Measurements from ENCODE around the gene AFF3. TPM values are rescaled to one million over a fixed set of nuclear protein-coding genes. Genes with fewer than 3 reads are reported as not detected.
"Not testable (repeated sequence)": the region's sequence is repeated elsewhere in the genome, so short reads cannot be mapped to it uniquely, and the experiment has no call there.

The AFF3 gene
- under 0.01 TPM in 1 of 2 replicates, not detected in the other for total RNA-seq
- polyA plus RNA-seq (2012): 0.48 TPM

DNA sequence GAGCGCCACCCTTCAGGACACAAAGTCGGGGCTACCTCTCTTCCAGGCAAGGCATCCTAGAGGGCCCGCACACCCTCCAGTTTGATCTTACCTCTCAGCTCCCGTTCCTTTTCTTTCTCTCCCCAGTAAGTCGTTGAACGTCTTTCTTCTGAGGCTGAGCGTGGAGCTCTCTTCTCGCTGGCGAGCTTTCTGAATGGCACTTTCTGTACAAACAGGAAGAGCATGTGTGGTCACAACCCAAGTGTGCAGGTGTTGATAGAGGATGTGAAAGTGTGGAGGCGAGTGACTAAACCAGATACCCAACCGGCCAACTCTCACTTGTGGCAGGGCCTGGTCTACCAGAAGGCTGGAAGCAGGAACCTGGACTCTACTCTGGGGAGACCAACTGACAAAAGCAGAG, at the start of gene AFF3:
AFF3 (minus strand) TSS at position 198 of the 400 bp plus-strand sequence. CDS start 38,136 bp downstream, outside the sequence.
- DNase-seq (ENCODE audit: low read depth): no peak

- no peak for DNase-seq (ENCODE audit: low read depth)
Observed at GRCh38 chr2:100189387-100189786, 47.0 kb upstream of the AFF3 start.

GRCh38 chr2:100188326-100188725, 45.9 kb upstream of the AFF3 start:
- no peak for DNase-seq (ENCODE audit: low read depth)

- no peak for DNase-seq (ENCODE audit: low read depth)
Observed at GRCh38 chr2:100186126-100186525, 43.7 kb upstream of the AFF3 start.

GRCh38 chr2:100185516-100185915, 43.1 kb upstream of the AFF3 start:
- no peak for DNase-seq (ENCODE audit: low read depth)

DNA sequence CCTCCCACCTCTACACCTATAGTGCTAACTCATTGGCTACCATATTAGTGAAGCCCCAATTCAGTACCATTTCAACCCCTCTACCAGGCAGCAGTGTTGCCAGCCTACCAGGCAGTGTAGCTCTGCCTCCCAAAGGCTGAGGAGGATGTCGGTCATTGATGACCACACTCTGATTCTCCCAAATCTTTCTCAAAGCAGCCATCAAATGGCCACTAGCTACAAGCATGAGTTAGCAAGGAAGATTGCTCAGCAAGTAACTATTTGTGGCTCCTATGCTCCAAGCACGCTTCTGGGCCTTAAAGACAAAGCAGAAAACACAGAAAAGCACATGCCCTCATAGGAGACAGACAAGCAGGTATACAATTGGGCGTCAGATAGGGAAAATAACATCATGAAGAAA, 42.7 kb upstream of the AFF3 start:
- no peak for DNase-seq (ENCODE audit: low read depth)

- no peak for DNase-seq (ENCODE audit: low read depth)
Observed at GRCh38 chr2:100184055-100184737, 41.8 kb upstream of the AFF3 start.

DNA sequence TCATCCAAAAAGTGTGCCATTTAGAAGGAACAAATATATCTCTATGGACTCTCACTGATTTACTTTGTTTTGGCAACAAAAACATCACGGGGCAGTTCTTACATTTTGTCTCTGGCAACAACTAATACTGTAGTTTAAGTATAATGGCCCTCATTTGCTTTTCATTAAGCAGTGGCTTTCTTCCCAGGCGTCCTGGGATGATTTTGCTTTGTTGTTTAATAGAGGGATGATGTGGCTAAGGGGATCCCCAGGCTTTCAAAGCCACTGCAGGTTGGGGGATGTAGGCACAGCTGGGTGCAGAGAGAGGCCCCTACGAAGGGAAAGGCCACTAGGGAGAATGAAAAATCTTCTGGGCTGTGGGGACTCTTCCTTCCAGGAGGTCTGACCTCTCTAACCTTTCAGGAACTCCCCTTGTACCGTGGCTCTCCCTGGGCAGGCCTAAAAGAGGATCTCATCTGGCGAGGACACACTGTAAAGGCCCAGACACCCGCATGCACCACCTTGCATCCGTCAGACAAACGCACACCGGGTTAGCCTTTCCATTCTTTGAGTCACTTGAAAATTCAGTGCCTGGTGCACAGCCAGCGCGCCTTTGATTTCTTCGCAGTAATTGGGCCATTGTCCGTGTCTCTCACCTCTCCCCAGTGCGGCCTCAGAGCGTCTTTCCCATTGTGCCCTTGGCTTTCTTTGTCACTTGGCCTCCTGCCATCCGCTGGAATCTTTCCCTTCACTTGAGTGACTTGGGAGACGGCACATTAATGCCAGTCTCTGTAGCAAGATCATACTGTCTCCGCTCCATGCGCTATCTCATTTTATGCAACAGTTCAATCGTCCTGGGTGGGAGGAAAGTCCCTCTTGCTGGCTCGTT, 40.3 kb upstream of the AFF3 start:
- DNase-seq (ENCODE audit: low read depth): no peak

DNA sequence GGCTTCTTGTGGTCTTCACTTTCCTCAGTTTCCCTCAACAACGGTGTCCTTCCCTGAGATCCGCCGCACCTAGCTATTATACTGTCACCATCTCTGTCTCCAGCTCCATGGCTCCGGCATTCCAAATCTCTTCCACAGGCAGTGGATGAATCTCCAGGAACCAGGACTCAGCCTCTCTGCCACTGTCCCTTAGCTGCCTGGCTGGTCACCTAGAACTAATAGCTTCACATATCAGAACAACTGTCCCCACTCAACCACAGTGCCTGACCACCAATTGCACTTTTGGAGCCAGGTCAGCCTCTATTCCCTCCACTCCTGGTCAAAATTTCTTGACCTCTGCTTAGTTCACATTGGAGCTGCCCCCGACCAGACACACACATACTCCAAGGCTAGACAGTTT, 38.1 kb upstream of the AFF3 start:
- DNase-seq (ENCODE audit: low read depth): no peak

DNA sequence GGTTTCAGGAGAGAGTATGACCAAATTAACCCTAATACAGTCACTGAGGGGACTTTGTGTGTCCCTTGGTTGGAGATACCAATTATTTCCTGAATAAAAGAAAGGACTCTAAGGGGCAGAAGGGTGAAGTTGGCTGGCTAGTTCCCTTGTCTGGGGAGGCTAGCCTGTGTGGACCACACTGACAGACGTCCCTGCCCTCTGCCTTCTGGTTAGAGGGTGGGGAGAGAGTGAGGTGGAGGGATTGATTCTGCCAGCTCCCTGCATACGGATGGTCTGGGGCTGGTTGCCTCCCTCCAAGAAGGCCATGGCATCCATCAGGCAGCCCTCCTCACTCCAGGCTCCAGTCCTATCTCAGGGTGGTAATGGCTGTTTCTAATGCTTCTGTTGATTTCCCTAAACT, 37.4 kb upstream of the AFF3 start:
- DNase-seq (ENCODE audit: low read depth): no peak

GRCh38 chr2:100178864-100179263, 36.5 kb upstream of the AFF3 start:
- no peak for DNase-seq (ENCODE audit: low read depth)

- DNase-seq (ENCODE audit: low read depth): peak; percentile 1
Observed at GRCh38 chr2:100178085-100178788, 35.8 kb upstream of the AFF3 start.

- DNase-seq (ENCODE audit: low read depth): no peak
Observed at GRCh38 chr2:100176925-100177324, 34.5 kb upstream of the AFF3 start.

GRCh38 chr2:100174026-100174431, 31.6 kb upstream of the AFF3 start:
- DNase-seq (ENCODE audit: low read depth): no peak

GRCh38 chr2:100166701-100167100, 24.3 kb upstream of the AFF3 start:
- no peak for DNase-seq (ENCODE audit: low read depth)

- no peak for DNase-seq (ENCODE audit: low read depth)
Observed at GRCh38 chr2:100163605-100164004, 21.2 kb upstream of the AFF3 start.

DNA sequence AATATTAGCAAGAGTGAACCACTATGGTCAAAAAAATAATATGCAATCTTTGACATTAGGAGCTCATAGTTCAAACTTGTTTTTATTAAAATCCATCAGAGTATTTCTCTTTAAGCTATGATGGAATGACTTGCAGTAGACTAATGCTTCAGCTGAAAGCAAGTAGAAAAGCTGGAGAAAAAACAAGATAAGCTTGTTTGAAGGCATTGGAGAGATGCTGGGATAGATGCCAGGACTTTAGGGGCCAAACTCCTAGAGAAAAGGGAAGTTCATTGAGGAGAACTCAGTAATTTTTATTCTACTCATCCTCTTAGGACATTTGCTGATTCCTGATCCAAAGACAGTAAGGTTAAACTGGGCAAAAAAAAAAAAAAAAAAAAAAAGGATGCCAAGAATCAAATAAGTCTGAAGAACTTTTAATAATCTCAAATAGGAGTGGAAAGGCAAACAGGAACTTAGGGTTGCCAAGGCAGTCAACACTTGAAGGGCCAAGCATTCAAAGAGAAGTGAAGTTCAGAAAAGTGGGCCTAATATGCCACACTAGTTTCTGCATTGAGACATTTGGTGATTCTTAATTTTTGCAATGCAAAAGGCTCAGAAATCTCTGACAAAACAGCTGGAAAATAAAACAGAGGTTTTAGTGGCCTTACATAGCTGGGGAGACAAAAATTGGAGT, 19.7 kb upstream of the AFF3 start:
- no peak for DNase-seq (ENCODE audit: low read depth)

GRCh38 chr2:100160396-100160795, 18.0 kb upstream of the AFF3 start:
- DNase-seq (ENCODE audit: low read depth): no peak

DNA sequence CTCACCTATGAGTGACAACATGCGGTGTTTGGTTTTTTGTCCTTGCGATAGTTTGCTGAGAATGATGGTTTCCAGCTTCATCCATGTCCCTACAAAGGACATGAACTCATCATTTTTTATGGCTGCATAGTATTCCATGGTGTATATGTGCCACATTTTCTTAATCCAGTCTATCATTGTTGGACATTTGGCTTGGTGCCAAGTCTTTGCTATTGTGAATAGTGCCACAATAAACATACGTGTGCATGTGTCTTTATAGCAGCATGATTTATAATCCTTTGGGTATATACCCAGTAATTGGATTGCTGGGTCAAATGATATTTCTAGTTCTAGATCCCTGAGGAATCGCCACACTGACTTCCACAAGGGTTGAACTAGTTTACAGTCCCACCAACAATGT, 9.4 kb upstream of the AFF3 start:
- DNase-seq (ENCODE audit: low read depth): not testable (repeated sequence)

DNA sequence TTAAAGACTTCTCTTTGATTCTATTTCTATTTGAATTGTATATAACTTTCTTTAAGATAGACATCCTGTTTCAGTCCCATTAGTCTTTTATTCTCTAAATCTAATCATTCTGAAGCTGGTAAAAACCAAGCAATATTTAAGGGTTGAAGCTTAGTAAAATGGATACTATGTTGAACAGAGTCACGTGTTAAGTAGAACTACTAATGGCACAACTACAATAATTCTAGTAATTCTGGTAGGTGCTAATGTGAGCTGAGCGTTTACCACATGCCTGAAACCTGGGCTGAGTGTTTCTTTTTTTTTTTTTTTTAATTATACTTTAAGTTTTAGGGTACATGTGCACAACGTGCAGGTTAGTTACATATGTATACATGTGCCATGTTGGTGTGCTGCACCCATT, 8.9 kb upstream of the AFF3 start:
- no peak for DNase-seq (ENCODE audit: low read depth)

DNA sequence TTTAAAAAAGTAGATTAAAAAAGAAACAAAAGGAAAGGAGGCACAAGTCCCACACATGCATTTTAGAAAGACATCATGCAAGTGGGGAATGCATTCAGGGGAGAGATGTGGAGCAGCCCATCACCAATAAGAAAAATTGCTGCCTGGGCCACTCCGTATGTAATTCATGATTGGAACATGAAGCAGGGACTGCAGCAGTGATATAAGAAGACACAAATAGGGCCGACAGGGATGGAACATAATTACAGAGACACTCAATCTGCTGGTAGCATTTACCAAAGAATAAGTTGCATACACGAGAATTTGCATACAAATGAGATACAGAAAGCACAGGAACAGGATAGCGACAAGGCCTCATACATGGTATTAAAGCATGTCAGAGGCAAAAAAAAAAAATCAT, 6.5 kb upstream of the AFF3 start:
- DNase-seq (ENCODE audit: low read depth): no peak

GRCh38 chr2:100146657-100146960, 4.2 kb upstream of the AFF3 start:
- DNase-seq (ENCODE audit: low read depth): no peak
